ENCODE data around the gene EEF1G.

- TF ChIP-seq CTCF (conservative IDR thresholded peaks at IDR 0.05): no peak
- TF ChIP-seq EZH2 (IDR thresholded peaks at IDR 0.05; ENCODE audit: low read depth): no peak
Measured at GRCh38 chr11:62547691-62548281, 25.9 kb downstream of the EEF1G start.
